Measurements from ENCODE around the gene PTK7.

- TF ChIP-seq, protein P1, sequence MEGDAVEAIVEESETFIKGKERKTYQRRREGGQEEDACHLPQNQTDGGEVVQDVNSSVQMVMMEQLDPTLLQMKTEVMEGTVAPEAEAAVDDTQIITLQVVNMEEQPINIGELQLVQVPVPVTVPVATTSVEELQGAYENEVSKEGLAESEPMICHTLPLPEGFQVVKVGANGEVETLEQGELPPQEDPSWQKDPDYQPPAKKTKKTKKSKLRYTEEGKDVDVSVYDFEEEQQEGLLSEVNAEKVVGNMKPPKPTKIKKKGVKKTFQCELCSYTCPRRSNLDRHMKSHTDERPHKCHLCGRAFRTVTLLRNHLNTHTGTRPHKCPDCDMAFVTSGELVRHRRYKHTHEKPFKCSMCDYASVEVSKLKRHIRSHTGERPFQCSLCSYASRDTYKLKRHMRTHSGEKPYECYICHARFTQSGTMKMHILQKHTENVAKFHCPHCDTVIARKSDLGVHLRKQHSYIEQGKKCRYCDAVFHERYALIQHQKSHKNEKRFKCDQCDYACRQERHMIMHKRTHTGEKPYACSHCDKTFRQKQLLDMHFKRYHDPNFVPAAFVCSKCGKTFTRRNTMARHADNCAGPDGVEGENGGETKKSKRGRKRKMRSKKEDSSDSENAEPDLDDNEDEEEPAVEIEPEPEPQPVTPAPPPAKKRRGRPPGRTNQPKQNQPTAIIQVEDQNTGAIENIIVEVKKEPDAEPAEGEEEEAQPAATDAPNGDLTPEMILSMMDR (IDR thresholded peaks at IDR 0.05; ENCODE audit: insufficient read depth, low read length, poor library complexity, severe bottlenecking), result no peak
- TF ChIP-seq EZH2phosphoT487 (conservative IDR thresholded peaks at IDR 0.05; ENCODE audit: low read length), result no peak
These were observed 109.9 kb downstream of the PTK7 start for GRCh38 chr6:43186019-43186418.

All from SU-DHL-6 (cell line).